Measurements from ENCODE around the gene POFUT1. TPM values are rescaled to one million over a fixed set of nuclear protein-coding genes. Genes with fewer than 3 reads are reported as not detected.
"Not testable (repeated sequence)": the region's sequence is repeated elsewhere in the genome, so short reads cannot be mapped to it uniquely, and the experiment has no call there.

The POFUT1 gene
- total RNA-seq, 1 donor from 2014 or later, result 22.6 TPM

DNA sequence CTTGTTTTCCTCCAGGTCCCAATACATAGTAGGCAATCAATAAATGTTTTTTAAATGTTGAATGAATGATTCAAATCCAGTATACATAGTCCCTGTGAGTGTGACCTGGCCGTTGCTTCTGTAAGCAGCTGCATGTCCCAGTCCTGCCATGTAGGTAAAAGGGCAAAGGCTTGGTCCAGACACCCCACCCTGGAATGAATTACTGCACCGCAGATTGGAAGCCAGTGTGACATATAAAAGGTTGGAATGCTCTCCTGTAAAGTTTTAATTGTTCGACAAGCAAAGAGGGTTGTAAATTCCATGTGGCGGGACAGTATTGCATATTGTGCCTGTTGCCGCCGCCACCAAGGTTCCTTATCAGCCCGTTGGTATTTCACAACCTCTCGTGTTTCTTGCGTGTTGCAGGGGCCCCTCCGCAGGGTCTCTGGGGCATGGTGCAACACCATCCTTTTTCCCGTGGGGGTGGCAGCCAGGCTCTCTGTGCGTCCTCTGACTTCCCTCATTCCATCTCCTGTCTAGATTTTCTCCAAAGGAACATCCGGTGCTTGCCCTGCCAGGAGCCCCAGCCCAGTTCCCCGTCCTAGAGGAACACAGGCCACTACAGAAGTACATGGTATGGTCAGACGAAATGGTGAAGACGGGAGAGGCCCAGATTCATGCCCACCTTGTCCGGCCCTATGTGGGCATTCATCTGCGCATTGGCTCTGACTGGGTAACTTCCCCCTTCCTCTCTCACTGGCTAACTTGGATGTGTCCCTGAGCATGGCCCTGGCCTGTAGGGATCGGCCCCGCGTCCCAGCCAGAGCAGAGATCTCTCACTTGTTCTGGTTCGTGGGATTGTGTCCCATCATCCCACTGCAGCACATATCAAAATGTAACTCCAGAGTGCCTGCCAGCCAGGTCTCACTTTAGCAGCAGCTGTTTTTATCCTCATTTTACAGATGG is 20.3 kb downstream of the POFUT1 start:
- intact Hi-C loops (cut with DNase I), result no loop called here
- no peak for DNase-seq (ENCODE audit: low spot score)

DNA sequence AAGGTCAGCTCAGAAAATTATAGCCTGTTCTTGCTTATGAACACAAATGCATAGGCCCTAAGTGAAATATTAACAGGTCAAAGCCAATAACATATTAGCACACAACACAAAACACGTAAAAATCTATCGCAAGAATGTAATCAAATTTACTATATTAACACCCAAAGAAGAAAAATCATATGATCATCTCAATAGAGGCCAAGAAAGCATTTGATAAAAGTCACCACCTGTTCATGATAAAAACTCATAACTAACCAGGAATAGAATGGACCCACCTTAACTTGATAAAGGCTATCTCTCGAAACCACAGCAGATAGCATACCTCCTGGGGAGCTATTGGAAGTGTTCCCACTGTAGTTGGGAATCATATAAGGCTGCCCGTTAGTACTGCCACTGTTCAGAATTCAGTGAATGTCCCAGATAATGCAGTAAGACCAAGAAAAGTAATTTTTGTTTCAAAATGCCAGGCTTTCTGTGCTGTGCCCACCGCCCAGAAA is 21.6 kb downstream of the POFUT1 start:
- intact Hi-C loops (cut with DNase I), result no loop called here
- no peak for DNase-seq (ENCODE audit: low spot score)

DNA sequence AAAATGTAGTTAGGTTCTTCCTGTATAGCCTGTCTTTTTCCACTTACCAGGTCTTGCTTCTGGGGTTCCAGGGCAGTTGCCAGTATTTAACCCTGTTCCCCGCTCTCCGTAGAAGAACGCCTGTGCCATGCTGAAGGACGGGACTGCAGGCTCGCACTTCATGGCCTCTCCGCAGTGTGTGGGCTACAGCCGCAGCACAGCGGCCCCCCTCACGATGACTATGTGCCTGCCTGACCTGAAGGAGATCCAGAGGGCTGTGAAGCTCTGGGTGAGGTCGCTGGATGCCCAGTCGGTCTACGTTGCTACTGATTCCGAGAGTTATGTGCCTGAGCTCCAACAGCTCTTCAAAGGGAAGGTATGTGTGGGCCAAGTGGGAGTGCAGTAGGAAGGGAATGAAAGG is 23.0 kb downstream of the POFUT1 start:
- DNase-seq (ENCODE audit: low spot score), result no peak
- intact Hi-C loops (cut with DNase I), result no loop called here

DNA sequence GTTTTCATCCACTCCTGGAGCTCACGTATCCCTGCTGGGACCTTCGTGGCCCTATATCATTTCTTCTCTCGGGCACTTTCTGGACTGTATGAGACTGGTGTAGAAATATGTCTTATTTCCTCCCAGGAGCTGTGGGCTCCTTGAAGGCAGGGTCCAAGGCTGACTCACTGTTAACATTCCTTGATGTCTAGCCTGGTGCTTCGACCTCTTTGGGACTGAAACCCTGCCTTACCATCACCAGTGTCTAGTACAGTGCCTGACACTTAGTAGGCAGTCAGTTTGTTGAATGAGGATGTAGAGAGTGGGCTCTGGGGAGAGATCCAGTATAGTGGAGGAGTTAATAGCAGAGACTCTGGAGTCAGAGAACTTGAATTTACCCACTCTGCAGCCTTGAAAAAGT is 23.6 kb downstream of the POFUT1 start:
- intact Hi-C loops (cut with DNase I), result no loop called here

DNA sequence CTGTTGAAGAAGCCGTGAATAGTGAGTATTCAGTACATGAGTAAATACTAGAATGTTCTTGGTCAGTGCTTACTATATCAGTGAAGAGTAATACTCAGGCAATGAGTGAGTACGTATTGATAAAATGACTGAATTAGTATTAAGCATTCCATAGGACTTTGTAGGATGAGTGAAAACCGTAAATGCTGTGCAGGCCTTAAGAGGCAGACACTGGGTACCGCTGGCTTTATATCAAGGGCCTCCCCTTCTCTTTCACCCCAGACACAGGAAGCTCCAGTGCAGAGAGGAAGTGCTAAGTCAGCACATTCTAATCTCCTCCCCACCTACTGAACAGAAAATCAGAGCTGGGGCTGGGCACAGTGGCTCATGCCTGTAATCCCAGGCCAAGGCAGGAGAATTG is 24.2 kb downstream of the POFUT1 start:
- no peak for DNase-seq (ENCODE audit: low spot score)

More for the DNA sequence above, 23.6 kb downstream of the POFUT1 start:
- no peak for DNase-seq (ENCODE audit: low spot score)

DNA sequence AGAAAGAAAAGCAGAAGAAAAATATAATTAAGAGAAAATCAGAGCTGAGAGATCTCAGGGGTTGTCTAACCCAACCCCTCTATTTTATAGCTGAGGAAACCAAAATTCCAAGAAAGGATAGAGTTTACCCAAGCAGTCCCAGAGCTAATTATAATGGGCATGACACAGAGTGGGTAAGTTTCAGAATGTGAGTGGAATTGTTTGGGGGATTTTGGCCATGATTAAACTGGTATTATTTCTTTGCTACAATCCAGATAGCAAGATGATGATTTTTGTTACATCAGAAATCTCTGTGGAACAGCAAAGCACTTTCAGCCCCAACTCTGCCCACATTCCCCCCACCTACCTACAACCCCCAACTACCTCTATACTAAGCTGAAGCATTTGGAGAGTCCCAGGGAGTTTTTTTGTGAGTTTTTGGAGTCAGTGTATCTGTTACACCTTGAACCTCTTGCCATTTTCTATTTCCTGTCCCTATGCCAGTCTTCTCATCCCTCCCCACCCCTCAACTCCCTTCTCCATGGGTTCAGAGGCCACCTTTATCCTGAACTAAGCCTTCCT is 24.7 kb downstream of the POFUT1 start:
- DNase-seq (ENCODE audit: low spot score), result no peak
- intact Hi-C loops (cut with DNase I), result no loop called here

More for the DNA sequence above, 24.2 kb downstream of the POFUT1 start:
- intact Hi-C loops (cut with DNase I), result no loop called here

DNA sequence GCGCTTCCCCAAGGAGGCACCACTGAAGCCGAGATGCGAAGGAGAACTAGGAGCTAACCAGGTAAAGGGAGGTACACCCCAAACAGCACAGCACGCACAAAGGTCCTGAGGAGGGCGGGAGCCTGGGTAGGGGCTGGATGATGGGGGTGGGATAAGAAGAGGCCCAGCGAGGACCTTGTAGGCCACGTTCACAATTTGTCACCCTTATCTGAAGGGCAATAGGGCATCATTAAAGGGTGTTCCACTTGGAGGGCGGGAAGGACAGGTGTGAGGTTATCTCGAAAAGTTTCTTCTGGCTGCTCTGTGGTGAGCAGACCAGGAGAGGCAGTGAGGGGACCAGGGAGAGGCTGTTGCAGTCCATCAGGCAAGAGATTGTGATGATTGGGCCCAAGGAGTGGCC is 25.6 kb downstream of the POFUT1 start:
- intact Hi-C loops (cut with DNase I), result no loop called here
- no peak for DNase-seq (ENCODE audit: low spot score)

DNA sequence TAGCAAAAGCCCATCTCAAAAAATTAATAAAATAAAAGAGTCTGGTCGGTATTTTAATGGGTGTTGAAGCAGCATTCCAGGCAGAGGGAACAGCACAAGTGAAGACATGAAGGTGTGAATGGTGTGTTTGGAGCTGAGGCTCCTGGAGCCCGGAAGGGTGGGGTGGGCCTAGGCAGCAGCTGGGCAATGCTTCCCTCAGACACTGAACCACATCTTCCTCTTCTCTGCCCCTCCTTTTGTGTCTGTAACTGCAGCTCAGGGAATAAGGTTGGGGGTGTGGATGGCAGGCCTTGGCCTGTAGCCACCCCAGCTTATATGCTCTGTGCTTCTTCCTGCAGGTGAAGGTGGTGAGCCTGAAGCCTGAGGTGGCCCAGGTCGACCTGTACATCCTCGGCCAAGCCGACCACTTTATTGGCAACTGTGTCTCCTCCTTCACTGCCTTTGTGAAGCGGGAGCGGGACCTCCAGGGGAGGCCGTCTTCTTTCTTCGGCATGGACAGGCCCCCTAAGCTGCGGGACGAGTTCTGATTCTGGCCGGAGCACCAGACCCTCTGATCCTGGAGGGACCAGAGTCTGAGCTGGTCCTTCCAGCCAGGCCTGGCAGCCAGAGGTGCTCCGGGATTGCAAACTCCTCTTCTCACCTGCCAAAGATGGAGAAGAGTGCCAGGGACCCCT is 26.6 kb downstream of the POFUT1 start:
- DNase-seq (ENCODE audit: low spot score), result no peak
- intact Hi-C loops (cut with DNase I), result no loop called here

DNA sequence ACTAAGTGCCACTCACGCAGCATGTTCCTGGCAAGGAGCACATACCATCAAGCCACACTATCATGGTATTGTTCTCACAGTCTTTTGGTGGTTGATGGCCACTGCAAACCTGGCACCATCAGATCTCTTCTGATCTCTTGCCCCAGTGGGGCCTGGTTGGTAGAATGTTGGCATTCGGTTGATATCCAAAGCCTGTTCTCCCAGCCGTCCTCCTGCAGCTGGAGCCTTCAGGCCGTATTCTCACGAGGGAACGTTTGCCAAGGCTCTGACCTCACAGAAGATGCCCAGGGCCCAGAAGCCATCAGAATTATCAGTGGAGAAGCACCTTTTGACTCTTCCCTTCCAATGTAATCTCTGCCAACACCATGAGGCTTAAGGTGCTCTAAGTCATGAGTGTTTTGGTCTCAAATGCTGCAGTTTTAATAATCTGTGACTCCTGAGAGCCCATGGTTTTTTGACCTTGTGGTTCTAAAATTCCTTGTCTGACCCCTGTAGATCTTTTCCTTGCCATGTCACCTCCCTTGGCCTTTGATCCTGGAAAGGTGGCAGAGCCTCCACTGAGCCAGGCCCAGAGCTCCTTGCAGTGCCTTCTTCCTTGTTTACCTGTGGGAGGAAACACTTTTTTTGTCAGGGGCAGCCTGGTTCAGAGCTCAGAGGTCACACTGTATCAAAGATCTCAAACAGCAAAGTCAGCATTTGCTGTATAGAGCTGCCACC is 27.8 kb downstream of the POFUT1 start:
- DNase-seq (ENCODE audit: low spot score), result no peak
- intact Hi-C loops (cut with DNase I), result no loop called here

DNA sequence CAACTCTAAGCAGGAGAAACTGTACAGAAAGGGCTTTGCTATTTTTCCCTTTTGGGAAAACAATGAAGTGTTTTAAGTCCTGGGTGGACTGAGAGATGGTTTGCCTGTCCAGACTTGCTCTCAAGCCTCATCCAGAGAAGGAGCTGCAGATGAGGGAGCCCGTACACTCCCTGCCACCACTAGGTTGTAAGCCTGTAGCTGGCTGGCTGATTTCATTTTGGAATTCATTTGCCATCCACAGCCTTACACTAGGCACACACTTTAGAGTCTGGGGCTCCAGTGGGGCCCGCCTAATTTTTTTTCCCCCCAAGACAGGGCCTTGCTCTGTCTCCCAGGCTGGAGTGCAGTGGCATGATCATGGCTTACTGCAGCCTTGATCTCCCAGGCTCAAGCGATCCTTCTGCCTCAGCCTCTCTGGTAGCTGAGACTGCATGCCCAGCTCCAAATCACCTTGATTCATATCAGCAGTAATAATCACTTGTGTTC is 28.4 kb downstream of the POFUT1 start:
- DNase-seq (ENCODE audit: low spot score), result no peak
- intact Hi-C loops (cut with DNase I), result no loop called here

DNA sequence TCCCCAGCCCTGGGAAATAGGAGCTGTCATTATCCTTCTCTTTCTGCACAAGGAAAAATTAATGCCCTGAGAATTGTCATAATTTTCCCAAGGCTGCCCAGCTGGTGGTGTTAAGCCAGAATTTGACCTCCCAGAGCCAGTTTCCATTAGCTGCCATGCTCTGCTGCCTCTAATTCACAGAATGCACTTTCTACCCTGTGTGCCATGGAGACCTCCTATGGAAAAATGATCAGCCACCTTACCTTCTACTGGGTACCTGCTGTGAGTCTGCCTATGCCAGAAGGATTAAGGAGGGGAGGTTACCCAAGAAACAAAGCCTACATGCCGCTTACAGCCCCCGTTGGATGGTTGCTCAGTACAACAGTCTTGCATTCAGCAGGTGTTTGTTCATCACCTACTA is 29.1 kb downstream of the POFUT1 start:
- no peak for DNase-seq (ENCODE audit: low spot score)
- intact Hi-C loops (cut with DNase I), result no loop called here

DNA sequence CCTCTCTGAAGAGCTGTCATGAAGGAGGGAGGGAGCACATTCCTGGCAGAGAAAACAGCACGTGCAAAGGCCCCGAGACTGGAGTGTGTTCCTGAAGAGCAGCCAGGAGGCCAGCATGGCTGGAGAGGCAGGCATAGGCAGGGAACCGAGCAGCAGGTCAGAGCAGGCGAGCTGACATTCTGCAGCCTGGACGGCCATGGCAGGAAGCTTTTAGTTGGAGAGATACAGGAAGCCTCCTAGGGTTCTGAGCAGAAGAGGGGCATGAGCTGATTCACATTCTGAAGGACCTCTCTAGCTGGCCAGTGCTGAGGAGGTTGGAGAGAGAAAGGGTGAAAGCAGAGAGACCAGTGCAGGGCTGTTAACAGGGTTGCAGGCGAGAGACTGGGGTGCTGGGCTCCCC is 29.7 kb downstream of the POFUT1 start:
- no peak for DNase-seq (ENCODE audit: low spot score)

DNA sequence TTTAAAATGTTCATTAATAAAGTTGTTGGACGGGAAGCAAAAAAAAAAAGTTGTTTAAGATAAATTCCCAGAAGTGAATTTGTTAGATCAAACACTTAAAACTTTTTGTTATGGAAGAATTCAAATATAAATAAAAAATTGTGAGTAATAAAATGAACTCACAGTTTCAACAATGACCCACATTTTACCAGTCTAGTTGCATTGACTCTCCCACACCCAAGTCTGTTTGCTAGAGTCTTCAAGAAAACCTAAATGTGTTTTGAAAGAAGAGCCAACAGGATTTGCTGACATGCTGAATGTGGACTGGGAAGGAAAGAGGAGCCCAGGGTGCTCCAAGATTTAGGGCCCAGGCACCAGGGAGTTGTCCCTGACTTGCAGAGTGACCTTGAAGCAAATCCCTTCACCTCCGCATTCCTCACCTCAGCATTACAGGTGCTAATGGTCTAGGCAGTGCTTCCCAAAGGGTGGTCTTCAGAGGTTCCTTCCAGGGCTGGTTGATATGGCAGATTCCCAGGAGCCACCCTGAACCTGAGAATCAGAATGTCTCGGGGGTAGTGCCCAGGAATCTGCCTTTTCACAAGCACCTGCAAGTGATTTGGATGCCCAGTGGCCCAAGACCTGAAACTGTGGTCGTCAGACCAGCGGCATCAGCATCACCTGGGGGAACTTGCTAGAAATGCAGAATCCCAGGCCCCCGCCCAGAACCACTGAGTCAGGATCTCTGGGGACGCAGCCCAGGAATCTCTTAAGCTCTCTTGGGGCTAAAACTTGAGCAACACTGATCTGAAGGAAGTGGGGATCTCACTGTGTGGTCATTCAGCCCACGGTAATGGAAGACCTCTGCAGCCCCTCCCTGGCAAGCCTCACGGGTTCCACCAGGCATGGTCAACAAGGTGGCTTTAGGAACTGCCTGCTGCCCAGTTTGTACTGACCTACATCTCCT is 31.1 kb downstream of the POFUT1 start:
- DNase-seq (ENCODE audit: low spot score), result no peak
- intact Hi-C loops (cut with DNase I), result no loop called here

More for the DNA sequence above, 29.7 kb downstream of the POFUT1 start:
- intact Hi-C loops (cut with DNase I), result no loop called here

DNA sequence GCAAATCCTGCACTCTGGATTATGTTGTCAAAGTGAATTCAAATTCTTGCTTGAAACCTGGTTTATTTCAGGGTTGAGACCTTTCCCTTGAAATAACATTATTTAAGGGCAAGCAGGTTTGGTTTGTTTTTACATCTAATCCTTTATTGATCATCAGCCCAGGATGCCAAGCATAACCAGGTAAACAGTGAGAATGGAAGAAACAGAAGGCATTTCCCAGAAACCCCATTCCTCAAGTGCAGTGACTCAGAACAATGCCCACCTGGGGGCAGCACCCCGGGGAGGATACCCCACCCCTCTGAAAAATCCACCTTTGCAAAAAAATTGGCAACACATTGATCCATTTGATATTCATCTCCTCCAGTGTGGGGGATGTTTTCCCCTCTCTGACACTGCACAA is 32.5 kb downstream of the POFUT1 start:
- intact Hi-C loops (cut with DNase I), result no loop called here

DNA sequence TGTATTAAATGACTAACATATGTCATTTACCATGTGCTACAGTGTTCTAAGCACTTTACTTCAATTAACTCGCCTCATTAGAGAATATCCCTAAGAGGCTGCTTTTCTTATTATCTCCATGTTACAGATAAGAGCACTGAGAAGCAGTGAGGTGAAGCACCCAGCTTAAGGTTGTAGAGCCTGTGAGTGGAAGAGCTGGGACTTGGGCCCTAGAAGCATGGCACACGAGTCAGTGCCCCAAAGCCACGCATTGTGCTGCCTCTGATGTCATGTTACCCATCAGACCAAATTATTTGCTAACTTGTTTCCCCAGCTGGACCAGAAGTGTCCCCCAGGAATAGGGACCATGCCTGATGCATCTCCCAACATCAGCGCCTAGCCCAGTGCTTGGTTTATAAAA is 34.1 kb downstream of the POFUT1 start:
- no peak for DNase-seq (ENCODE audit: low spot score)
- intact Hi-C loops (cut with DNase I), result no loop called here

More for the DNA sequence above, 32.5 kb downstream of the POFUT1 start:
- DNase-seq (ENCODE audit: low spot score), result no peak

DNA sequence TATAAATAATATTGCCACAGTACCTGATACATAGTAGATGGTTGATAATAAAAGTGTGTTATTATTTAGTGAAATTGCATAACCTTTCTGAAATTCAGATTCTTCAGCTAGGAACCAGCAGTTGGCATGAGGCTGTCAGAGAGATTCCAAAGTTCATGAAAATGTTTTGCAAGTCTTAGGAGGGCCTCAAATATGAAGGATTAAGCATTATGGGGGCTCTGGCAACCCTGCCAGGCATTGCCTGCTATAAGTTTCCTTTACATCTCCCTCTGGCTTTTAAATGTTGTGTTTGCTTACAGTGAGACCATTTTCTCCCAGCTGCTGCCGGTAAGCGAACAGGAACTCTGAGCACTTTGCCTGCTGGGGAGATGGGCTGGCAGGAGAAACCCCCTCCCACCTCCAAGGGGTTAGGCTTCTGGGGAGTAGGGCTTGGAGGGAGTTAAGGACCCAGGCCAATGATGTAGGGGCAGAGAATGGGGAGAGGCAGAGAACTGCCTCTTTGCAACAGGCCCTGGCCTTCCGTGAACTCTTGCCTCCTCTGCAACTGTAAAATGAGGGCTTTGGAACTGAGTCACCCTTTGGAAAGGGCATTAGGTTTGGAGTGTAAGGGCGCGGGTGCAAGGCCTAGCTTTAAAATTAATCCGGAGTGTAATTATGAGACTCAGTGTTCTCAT is 36.6 kb downstream of the POFUT1 start:
- no peak for DNase-seq (ENCODE audit: low spot score)
- intact Hi-C loops (cut with DNase I), result no loop called here

DNA sequence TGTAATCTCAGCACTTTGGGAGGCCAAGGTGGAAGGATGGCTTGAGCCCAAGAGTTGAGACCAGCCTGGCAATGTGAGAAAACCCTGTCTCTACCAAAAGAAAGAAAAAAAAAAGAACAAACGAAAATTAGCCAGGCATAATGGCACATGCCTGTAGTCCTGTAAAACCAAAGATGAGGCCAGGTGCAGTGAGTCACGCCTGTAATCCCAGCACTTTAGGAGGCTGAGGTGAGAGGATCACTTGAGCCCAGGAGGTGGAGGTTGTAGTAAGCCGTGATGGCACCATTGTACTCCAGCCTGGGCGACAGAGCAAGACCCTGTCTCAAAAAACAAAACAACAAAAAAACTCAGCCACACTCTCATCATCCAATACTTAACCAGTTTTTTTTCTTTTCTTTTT is 37.3 kb downstream of the POFUT1 start:
- intact Hi-C loops (cut with DNase I), result no loop called here
- no peak for DNase-seq (ENCODE audit: low spot score)

DNA sequence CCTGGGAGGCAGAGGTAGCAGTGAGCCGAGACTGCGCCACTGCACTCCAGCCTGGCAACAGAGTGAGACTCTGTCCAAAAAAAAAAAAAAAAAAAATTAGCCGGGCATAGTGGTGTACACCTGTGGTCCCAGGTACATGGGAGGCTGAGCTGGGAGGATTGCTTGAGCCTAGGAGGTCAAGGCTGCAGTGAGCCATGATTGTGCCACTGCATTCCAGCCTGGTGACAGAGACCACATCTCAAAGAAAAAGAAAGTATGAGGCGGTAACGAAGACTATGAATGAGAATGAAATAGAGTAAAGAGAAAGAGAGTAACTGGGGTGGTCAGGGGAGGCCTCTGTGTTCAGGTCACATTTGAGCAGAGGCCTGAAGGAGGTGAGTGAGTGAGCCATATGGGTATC is 38.5 kb downstream of the POFUT1 start:
- DNase-seq (ENCODE audit: low spot score); intact Hi-C loops (cut with DNase I): not testable (repeated sequence)

Measured in cardiac septum (tissue), 1 donor.